ENCODE measurements around the gene UNC80.

- TF ChIP-seq CTCF (IDR thresholded peaks at IDR 0.05) (no peak), POLR2A (IDR thresholded peaks at IDR 0.05) (no peak)
These were observed 251.2 kb downstream of the UNC80 start for GRCh38 chr2:210022824-210023223.

All from Peyer's patch (tissue), 4 donors.